ENCODE measurements around the gene RPS21.

RPS21 gene

GRCh38 chr20:62427172-62428001 lies 40.5 kb downstream of the RPS21 start, which contains the start of gene RBBP8NL:
Gene RBBP8NL, minus strand, starts transcription at chr20:62427539. Its CDS starts 7,892 bp downstream, at chr20:62419647.
- no peaks in the 10 kb centered on the region for H3K27me3 ChIP-seq (ENCODE audit: control insufficient read depth, low read length)
- H3K79me2 ChIP-seq (ENCODE audit: control insufficient read depth, low read length), result no peaks in the 10 kb centered on the region
- H3K4me1 ChIP-seq (ENCODE audit: control insufficient read depth, low read length), result no peaks in the 10 kb centered on the region
- no peak within 1 kb of the TSS for H3K4me3 ChIP-seq (ENCODE audit: low read length)
- H3K36me3 ChIP-seq (ENCODE audit: control insufficient read depth, low read length), result no peaks in the 10 kb centered on the region
- TF ChIP-seq EZH2phosphoT487 (IDR thresholded peaks at IDR 0.05; ENCODE audit: borderline replicate concordance, low read length) (no peak), CTCF (IDR thresholded peaks at IDR 0.05; ENCODE audit: low read depth, low read length, poor library complexity, severe bottlenecking) (no peak)
- no peaks in the 10 kb centered on the region for H3K9me2 ChIP-seq (replicated peaks; ENCODE audit: control insufficient read depth, low read length)
- no peak within 1 kb of the TSS for H3K4me2 ChIP-seq (ENCODE audit: low read length)
- no peaks in the 10 kb centered on the region for H3F3A ChIP-seq (ENCODE audit: control insufficient read depth, insufficient read depth)
- H3K27ac ChIP-seq (ENCODE audit: low read depth, low read length), result no peak within 1 kb of the TSS
- H4K20me1 ChIP-seq (ENCODE audit: control insufficient read depth, insufficient read depth, low read depth, low read length), result no peaks in the 10 kb centered on the region
- H3K9me3 ChIP-seq (ENCODE audit: control insufficient read depth, insufficient read depth, low read length), result no peaks in the 10 kb centered on the region

GRCh38 chr20:62428002-62428372 lies 41.1 kb downstream of the RPS21 start:
- Histone ChIP-seq H3K4me3 (ENCODE audit: low read length) (no peak overlapping the region), H3K27ac (ENCODE audit: low read depth, low read length) (no peak overlapping the region), H3K9me2 (replicated peaks; ENCODE audit: control insufficient read depth, low read length) (no peaks in the 10 kb centered on the region), H3K4me2 (ENCODE audit: low read length) (no peak overlapping the region), H3K36me3 (ENCODE audit: control insufficient read depth, low read length) (no peaks in the 10 kb centered on the region), H4K20me1 (ENCODE audit: control insufficient read depth, insufficient read depth, low read depth, low read length) (no peaks in the 10 kb centered on the region), H3K9me3 (ENCODE audit: control insufficient read depth, insufficient read depth, low read length) (no peaks in the 10 kb centered on the region), H3F3A (ENCODE audit: control insufficient read depth, insufficient read depth) (no peaks in the 10 kb centered on the region), H3K27me3 (ENCODE audit: control insufficient read depth, low read length) (no peaks in the 10 kb centered on the region), H3K4me1 (ENCODE audit: control insufficient read depth, low read length) (no peaks in the 10 kb centered on the region), H3K79me2 (ENCODE audit: control insufficient read depth, low read length) (no peaks in the 10 kb centered on the region)
- TF ChIP-seq EZH2phosphoT487 (IDR thresholded peaks at IDR 0.05; ENCODE audit: borderline replicate concordance, low read length) (no peak), CTCF (IDR thresholded peaks at IDR 0.05; ENCODE audit: low read depth, low read length, poor library complexity, severe bottlenecking) (no peak)

GRCh38 chr20:62428396-62429295 lies 41.7 kb downstream of the RPS21 start:
- Histone ChIP-seq H4K20me1 (ENCODE audit: control insufficient read depth, insufficient read depth, low read depth, low read length) (no peaks in the 10 kb centered on the region), H3K9me2 (replicated peaks; ENCODE audit: control insufficient read depth, low read length) (no peaks in the 10 kb centered on the region), H3K9me3 (ENCODE audit: control insufficient read depth, insufficient read depth, low read length) (no peaks in the 10 kb centered on the region), H3K27me3 (ENCODE audit: control insufficient read depth, low read length) (no peaks in the 10 kb centered on the region), H3K27ac (ENCODE audit: low read depth, low read length) (no peak overlapping the region), H3K79me2 (ENCODE audit: control insufficient read depth, low read length) (no peaks in the 10 kb centered on the region), H3K4me1 (ENCODE audit: control insufficient read depth, low read length) (no peaks in the 10 kb centered on the region), H3F3A (ENCODE audit: control insufficient read depth, insufficient read depth) (no peaks in the 10 kb centered on the region), H3K4me2 (ENCODE audit: low read length) (no peak overlapping the region), H3K36me3 (ENCODE audit: control insufficient read depth, low read length) (no peaks in the 10 kb centered on the region), H3K4me3 (ENCODE audit: low read length) (no peak overlapping the region)
- no peak for TF ChIP-seq CTCF (IDR thresholded peaks at IDR 0.05; ENCODE audit: low read depth, low read length, poor library complexity, severe bottlenecking)
- TF ChIP-seq EZH2phosphoT487 (IDR thresholded peaks at IDR 0.05; ENCODE audit: borderline replicate concordance, low read length), result no peak
